Activated naive CD4-positive, alpha-beta T cell treated with anti-CD3 and anti-CD28 coated beads for 36 hours (primary cell): ENCODE results near the gene MRPS35. TPM values are rescaled to one million over a fixed set of nuclear protein-coding genes. Genes with fewer than 3 reads are reported as not detected.

Source experiments
- CTCF ChIA-PET: fragments of 350-600 bp; sonication (Branson Sonifier 250); formaldehyde crosslinking; loops from one replicate; lab custom pipeline; 2021; ENCODE audit warnings: antibody characterized with exemption; lab: Charles Lee
- DNase-seq: peaks from one replicate; pipeline ENCODE4 v3.0.0-alpha.2; 2020
- H3K27ac Mint-ChIP-seq: one replicate; pipeline ENCODE4 v1.8.0; 2021; ENCODE audit warnings: mild to moderate bottlenecking, mixed read lengths
- H3K27me3 Mint-ChIP-seq: one replicate; pipeline ENCODE4 v1.8.0; 2021; ENCODE audit warnings: low read depth, mixed read lengths
- H3K36me3 Mint-ChIP-seq: one replicate; pipeline ENCODE4 v1.8.0; 2021; ENCODE audit warnings: low read depth, mixed read lengths
- H3K4me1 Mint-ChIP-seq: one replicate; pipeline ENCODE4 v1.8.0; 2021; ENCODE audit warnings: low read depth, mixed read lengths
- H3K4me3 Mint-ChIP-seq: one replicate; pipeline ENCODE4 v1.8.0; 2021; ENCODE audit warnings: mild to moderate bottlenecking, moderate library complexity, mixed read lengths
- H3K9me3 Mint-ChIP-seq: one replicate; pipeline ENCODE4 v1.8.0; 2021; ENCODE audit warnings: mixed read lengths
- intact Hi-C: fragments of 100-400 bp; cut with micrococcal nuclease; formaldehyde crosslinking; loops from one replicate; pipeline ENCODE4 v1.15.1; 2023
- total RNA-seq, 2 experiments: library from RNA; stranded (reverse); gene quantifications; one replicate each; pipeline ENCODE4 v1.2.3, GENCODE V29; 2021

MRPS35 gene
- total RNA-seq, 2 experiments from 2014 or later, result 53.1 to 57.6 TPM

- no peaks in the 10 kb centered on the region for H3K27me3 Mint-ChIP-seq
- DNase-seq, result no peak
- CTCF ChIA-PET, result interaction anchor here (1.8 kb wide), 1 partner anchor 15 kb away, joined by 5 read pairs; no protein-coding TSS in a partner anchor
- H3K27ac Mint-ChIP-seq, result no peak overlapping the region
- no peaks in the 10 kb centered on the region for H3K9me3 Mint-ChIP-seq
- H3K4me3 Mint-ChIP-seq, result no peak overlapping the region
- intact Hi-C loops, result no loop called here
- peaks cover 38% of the 10 kb centered on the region for H3K4me1 Mint-ChIP-seq
- H3K36me3 Mint-ChIP-seq, result peaks cover 35% of the 10 kb centered on the region
Measured at GRCh38 chr12:27797301-27798025, 86.8 kb downstream of the MRPS35 start.

GRCh38 chr12:27800819-27801218 lies 90.2 kb downstream of the MRPS35 start:
- CTCF ChIA-PET, result interaction anchor here (0.9 kb wide), 1 partner anchor 20 kb away, joined by 3 read pairs; the partner anchor contains the start of genes KLHL42 and MANSC4
- Mint-ChIP-seq H3K4me1 (peaks cover 47% of the 10 kb centered on the region), H3K27ac (peak overlapping the region; percentile 69), H3K27me3 (peaks cover 1% of the 10 kb centered on the region), H3K4me3 (no peak overlapping the region), H3K9me3 (no peaks in the 10 kb centered on the region), H3K36me3 (peaks cover 25% of the 10 kb centered on the region)
- intact Hi-C loops, result loop anchor here (5.0 kb wide), 4 partner anchors 279 to 1054 kb away; partner anchors contain the start of gene PPFIBP1
- no peak for DNase-seq

DNA sequence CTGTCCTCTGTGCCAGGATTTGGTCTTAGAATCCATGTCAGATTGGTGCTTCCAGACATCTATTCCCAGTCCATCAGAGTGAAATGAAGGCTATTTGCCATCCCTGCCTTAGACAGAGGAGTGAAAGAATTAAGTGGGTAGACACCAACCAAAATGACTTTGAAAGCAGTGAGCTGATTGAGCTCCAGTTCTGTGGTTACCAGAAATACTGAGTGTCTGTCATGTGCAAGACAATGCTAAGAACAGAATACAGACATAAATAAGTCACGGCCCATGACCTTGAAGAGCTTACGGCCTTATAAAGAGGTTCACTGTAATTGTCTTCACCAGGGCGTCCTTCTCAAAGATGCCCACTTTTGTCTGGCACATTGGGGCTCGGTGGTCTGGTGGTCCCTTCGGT lies 91.0 kb downstream of the MRPS35 start:
- H3K9me3 Mint-ChIP-seq, result no peaks in the 10 kb centered on the region
- CTCF ChIA-PET, result interaction anchor here (1.0 to 2.2 kb wide), 3 partner anchors 14 to 37 kb away, joined by 3 to 26 read pairs (median 3); no protein-coding TSS in a partner anchor
- H3K36me3 Mint-ChIP-seq, result peaks cover 25% of the 10 kb centered on the region
- peaks cover 50% of the 10 kb centered on the region for H3K4me1 Mint-ChIP-seq
- peak overlapping the region; percentile 85 for H3K27ac Mint-ChIP-seq
- no peak for DNase-seq
- peaks cover 4% of the 10 kb centered on the region for H3K27me3 Mint-ChIP-seq
- H3K4me3 Mint-ChIP-seq, result no peak overlapping the region
- intact Hi-C loops, result loop anchor here (1.0 to 5.0 kb wide), 11 partner anchors 15 to 1054 kb away; partner anchors contain the start of genes KLHL42, MANSC4 and PPFIBP1

DNA sequence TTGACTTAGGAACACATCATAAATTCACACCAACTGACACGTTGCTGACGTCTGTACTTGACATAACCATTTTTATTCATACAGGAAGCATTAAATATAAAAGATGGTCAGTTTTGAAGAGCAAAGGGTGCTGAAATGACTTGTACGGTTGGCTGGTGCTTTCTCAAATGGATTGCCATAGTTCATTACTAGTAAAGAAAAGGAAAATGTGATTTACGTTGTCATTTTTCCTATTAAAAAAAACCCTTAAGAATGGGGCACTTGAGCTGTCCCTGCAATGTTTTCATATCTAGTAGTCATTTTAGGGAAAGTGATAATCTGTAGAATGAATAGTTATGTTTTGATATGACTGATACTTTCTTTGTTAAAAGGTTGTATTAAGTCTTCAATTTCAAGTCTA lies 91.9 kb downstream of the MRPS35 start:
- no peaks in the 10 kb centered on the region for H3K9me3 Mint-ChIP-seq
- H3K4me3 Mint-ChIP-seq, result no peak overlapping the region
- H3K4me1 Mint-ChIP-seq, result peaks cover 59% of the 10 kb centered on the region

DNA sequence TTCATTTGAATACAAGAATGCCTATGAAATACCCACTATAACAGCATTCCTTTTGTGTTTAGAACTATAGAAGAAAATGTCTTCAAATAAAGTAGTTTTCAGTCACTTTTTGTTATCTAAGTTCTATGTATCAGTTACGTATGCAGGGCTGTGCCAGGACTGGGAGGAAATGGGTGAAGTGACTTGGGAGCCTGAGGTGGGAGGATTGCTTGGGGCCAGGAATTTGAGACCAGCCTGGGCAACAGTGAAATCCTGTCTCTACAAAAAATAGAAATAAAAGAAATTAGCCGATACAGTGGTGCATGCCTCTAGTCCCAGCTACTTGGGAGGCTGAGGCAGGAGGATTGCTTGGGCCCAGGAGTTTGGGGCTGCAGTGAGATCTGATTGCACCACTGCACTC lies 92.3 kb downstream of the MRPS35 start:
- H3K9me3 Mint-ChIP-seq, result no peaks in the 10 kb centered on the region
- peaks cover 63% of the 10 kb centered on the region for H3K4me1 Mint-ChIP-seq
- H3K27me3 Mint-ChIP-seq, result peaks cover 4% of the 10 kb centered on the region
- H3K4me3 Mint-ChIP-seq, result no peak overlapping the region
- intact Hi-C loops, result loop anchor here (1.0 to 5.0 kb wide), 11 partner anchors 17 to 1056 kb away; partner anchors contain the start of genes KLHL42, MANSC4 and PPFIBP1
- H3K36me3 Mint-ChIP-seq, result peaks cover 15% of the 10 kb centered on the region
- CTCF ChIA-PET, result interaction anchor here (1.1 to 2.2 kb wide), 2 partner anchors 13 to 19 kb away, joined by 3 to 26 read pairs; no protein-coding TSS in a partner anchor
- no peak for DNase-seq
- peak overlapping the region; percentile 81 for H3K27ac Mint-ChIP-seq

More for the DNA sequence above, 91.9 kb downstream of the MRPS35 start:
- Mint-ChIP-seq H3K27ac (peak overlapping the region; percentile 85), H3K36me3 (peaks cover 17% of the 10 kb centered on the region), H3K27me3 (peaks cover 4% of the 10 kb centered on the region)
- peak; percentile 49 for DNase-seq
- intact Hi-C loops, result loop anchor here (1.0 to 5.0 kb wide), 11 partner anchors 16 to 1055 kb away; partner anchors contain the start of genes KLHL42, MANSC4 and PPFIBP1
- CTCF ChIA-PET, result interaction anchor here (1.1 to 2.2 kb wide), 2 partner anchors 13 to 20 kb away, joined by 3 to 26 read pairs; no protein-coding TSS in a partner anchor

GRCh38 chr12:27805238-27805637 lies 94.6 kb downstream of the MRPS35 start:
- H3K4me1 Mint-ChIP-seq, result peaks cover 60% of the 10 kb centered on the region
- no peaks in the 10 kb centered on the region for H3K9me3 Mint-ChIP-seq
- intact Hi-C loops, result no loop called here
- peaks cover 4% of the 10 kb centered on the region for H3K27me3 Mint-ChIP-seq
- H3K4me3 Mint-ChIP-seq, result no peak overlapping the region
- peaks cover 7% of the 10 kb centered on the region for H3K36me3 Mint-ChIP-seq
- DNase-seq, result no peak
- CTCF ChIA-PET, result interaction anchor here (0.6 to 1.9 kb wide), 7 partner anchors 9 to 170 kb away, joined by 3 to 19 read pairs (median 3); no protein-coding TSS in a partner anchor
- H3K27ac Mint-ChIP-seq, result no peak overlapping the region

Other genes starting within 250 kb of the MRPS35 start
- gene PPFIBP1, start 186.6 kb upstream of the MRPS35 start, total RNA-seq, result 10 to 100 TPM; 43.4 to 43.6 TPM
- under 1 TPM; 0.19 to 0.22 TPM for gene REP15, start 14.4 kb upstream of the MRPS35 start, total RNA-seq
- 1 to 10 TPM; 9.4 to 9.8 TPM for gene KLHL42, start 69.4 kb downstream of the MRPS35 start, total RNA-seq
- gene MANSC4, start 69.4 kb downstream of the MRPS35 start, total RNA-seq, result not detected